ENCODE data around the gene TXNIP. TPM values are rescaled to one million over a fixed set of nuclear protein-coding genes. Genes with fewer than 3 reads are reported as not detected.
A peak's percentile ranks its signal among the peaks of the same experiment; 100 is the strongest.

TXNIP gene
- polyA plus RNA-seq, 4 donors = 423 to 571 (median 523) TPM

GRCh38 chr1:145986551-145986950 lies 9.8 kb downstream of the TXNIP start:
- DNase-seq (ENCODE audit: low read depth in 4 of 4, low spot score in 3 of 4) = no peak

- DNase-seq (ENCODE audit: low read depth in 4 of 4, low spot score in 3 of 4) = no peak
These were observed 10.6 kb downstream of the TXNIP start for GRCh38 chr1:145985502-145986439.

GRCh38 chr1:145985129-145985501 lies 11.3 kb downstream of the TXNIP start:
- DNase-seq (ENCODE audit: low read depth in 4 of 4, low spot score in 3 of 4) = no peak

- DNase-seq (ENCODE audit: low read depth in 4 of 4, low spot score in 3 of 4) = no peak
These were observed 12.2 kb downstream of the TXNIP start for GRCh38 chr1:145983960-145984830.

- no peak for DNase-seq (ENCODE audit: low read depth in 4 of 4, low spot score in 3 of 4)
These were observed 13.1 kb downstream of the TXNIP start for GRCh38 chr1:145983206-145983675.

GRCh38 chr1:145982010-145982723 lies 14.2 kb downstream of the TXNIP start:
- no peak for DNase-seq (ENCODE audit: low read depth in 4 of 4, low spot score in 3 of 4)

GRCh38 chr1:145980457-145980994 lies 15.9 kb downstream of the TXNIP start:
- no peak for DNase-seq (ENCODE audit: low read depth in 4 of 4, low spot score in 3 of 4)

GRCh38 chr1:145979746-145980456 lies 16.5 kb downstream of the TXNIP start:
- DNase-seq (ENCODE audit: low read depth in 4 of 4, low spot score in 3 of 4) = no peak

GRCh38 chr1:145978854-145979745 lies 17.3 kb downstream of the TXNIP start:
- peak; percentile 86 to 98 (median 96) for DNase-seq (ENCODE audit: low read depth in 4 of 4, low spot score in 3 of 4)

GRCh38 chr1:145978471-145978853 lies 17.9 kb downstream of the TXNIP start:
- DNase-seq (ENCODE audit: low read depth in 4 of 4, low spot score in 3 of 4) = no peak

- DNase-seq (ENCODE audit: low read depth in 4 of 4, low spot score in 3 of 4) = no peak
These were observed 18.6 kb downstream of the TXNIP start for GRCh38 chr1:145977486-145978470.

GRCh38 chr1:145977016-145977415 lies 19.4 kb downstream of the TXNIP start:
- DNase-seq (ENCODE audit: low read depth in 4 of 4, low spot score in 3 of 4) = no peak

GRCh38 chr1:145975216-145975615 lies 21.2 kb downstream of the TXNIP start:
- no peak for DNase-seq (ENCODE audit: low read depth in 4 of 4, low spot score in 3 of 4)

GRCh38 chr1:145974721-145975120 lies 21.7 kb downstream of the TXNIP start:
- no peak for DNase-seq (ENCODE audit: low read depth in 4 of 4, low spot score in 3 of 4)

- DNase-seq (ENCODE audit: low read depth in 4 of 4, low spot score in 3 of 4) = no peak
These were observed 23.8 kb downstream of the TXNIP start for GRCh38 chr1:145972580-145972979.

- DNase-seq (ENCODE audit: low read depth in 4 of 4, low spot score in 3 of 4) = no peak
These were observed 29.1 kb downstream of the TXNIP start for GRCh38 chr1:145967288-145967687.

- DNase-seq (ENCODE audit: low read depth in 4 of 4, low spot score in 3 of 4) = no peak
These were observed 31.1 kb downstream of the TXNIP start for GRCh38 chr1:145965119-145965744.
